ENCODE data around the gene DNAJC25.
"Not testable (repeated sequence)": the region's sequence is repeated elsewhere in the genome, so short reads cannot be mapped to it uniquely, and the experiment has no call there.

The DNAJC25 gene

DNA sequence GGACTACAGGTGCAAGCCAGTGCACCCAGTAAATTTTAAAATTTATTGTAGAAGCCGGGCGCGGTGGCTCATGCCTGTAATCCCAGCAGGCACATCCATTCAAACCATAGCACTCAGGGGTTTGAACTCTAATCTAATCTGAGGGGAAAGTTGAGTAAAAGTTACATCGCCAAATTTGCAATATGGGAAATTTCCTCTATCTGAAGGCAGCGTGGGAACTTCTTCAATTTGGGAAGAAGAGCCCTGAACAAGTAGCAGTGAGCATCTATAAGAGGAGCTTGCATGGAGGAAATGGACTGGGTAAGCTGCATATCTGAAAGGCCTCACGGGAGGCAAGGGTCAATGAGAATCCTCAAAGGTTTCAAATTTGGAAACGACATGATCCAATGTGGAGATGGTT, 2.7 kb upstream of the DNAJC25 start:
- DNase-seq: no peak

GRCh38 chr9:111630182-111630963, 761 bp upstream of the DNAJC25 start:
- peak in 1 of 2 donors; percentile 2 for DNase-seq

DNA sequence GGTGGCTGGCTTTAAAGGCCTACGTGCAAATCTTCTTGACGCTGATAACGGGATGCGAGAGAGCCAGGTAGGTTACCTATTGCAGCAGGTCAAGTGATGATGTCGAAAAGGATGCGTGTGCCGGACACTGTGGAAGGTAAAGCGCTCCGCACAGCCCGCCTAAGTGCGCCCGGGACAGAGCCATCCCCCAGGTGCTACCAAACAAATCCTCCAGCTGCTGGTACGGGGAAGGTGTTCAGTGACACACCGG, 245 bp upstream of the DNAJC25 start:
- DNase-seq: no peak

DNA sequence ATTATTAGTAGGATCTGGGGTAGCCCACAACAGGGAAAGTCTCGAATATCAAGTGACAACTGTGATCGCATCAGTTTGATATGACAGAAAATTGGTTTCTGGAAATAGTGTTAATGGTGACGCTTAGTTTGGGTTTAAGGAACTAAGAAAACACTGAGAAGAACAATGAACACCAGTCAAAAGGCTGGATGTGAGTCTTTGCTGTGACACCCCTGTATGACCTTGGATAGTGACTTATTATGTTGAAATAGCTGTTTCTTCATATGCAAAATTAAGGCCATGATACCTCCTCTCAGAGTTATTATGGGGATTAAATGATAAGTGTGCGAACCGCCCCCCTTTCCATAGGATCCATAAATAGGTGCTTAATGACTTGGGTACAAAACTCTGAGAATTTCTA, 926 bp downstream of the DNAJC25 start:
- no peak for DNase-seq

DNA sequence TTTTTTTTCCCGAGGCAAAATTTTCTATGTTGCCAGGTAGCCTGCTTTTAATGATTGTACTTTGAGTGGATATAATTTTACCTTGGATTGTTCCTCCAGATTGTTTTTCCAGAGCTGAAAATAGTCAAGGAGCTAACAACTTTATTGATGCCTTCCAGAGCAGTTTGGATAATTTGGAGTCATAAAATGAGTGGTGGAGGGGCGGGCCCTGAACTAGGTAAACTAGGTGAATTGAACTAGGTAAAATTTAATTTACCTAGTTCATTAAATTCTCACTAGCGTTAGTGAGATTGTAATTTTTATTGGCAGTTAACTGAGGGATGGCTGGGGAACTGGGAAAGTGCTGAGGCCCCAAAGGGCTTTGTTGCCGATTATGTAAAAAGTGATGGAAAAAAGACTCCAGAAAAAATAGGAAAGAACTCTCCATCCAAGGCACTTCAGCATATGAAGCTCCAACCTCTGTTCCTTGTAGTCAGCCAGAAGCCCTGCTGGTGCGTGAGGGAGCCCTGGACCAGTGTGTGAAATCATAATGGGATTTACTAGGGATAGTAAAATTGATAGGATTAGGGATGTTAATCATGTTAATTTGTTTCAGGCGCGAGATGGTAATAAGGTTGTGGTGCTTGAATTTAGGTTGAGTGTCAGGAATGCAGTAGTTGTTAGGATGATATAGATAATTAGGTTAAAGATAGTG, 1.7 kb downstream of the DNAJC25 start:
- DNase-seq: no peak

DNA sequence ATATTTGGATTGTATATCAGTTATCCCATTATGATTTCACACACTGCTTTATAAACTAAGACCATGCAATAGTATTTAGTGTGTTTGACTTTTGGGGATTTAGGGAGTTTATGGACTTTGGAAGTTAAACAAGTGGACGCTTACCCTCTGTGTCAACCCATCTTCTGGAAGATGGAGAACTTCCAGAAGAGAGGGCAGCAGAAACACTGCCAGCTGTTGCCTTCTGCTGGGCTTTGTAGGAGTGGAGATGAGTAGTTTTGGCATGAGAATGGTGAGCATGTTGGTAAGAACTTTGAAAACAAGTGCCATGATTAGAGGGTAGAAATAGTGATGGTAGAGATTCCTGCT, 2.2 kb downstream of the DNAJC25 start:
- no peak for DNase-seq

- no peak for DNase-seq
Measured at GRCh38 chr9:111634860-111635259, 3.7 kb downstream of the DNAJC25 start.

DNA sequence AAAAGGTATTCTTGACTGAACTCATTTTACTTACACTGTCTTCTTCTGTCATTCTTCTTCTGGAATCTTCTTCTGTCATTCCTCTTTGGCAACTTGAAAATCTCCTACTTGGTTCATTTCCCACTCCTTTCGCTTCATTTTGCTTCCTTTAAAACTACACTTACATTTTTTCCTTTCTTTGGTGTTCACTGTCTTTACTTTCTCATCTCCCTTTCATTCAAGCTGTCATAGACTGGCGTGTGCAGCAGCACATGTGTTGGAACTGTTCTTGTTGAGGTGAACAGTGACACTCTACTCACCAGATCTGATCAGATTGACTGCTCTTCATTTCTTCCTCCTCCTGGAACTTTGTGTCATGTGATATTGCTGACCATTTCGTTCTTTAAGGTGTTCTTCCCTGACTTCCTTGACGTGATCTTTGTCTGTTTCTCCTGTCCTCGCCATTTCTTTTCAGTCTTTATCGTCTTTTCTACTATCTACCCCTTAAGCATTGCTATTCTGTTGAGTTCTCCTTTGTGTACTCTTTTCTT, 6.4 kb downstream of the DNAJC25 start:
- no peak for DNase-seq

DNA sequence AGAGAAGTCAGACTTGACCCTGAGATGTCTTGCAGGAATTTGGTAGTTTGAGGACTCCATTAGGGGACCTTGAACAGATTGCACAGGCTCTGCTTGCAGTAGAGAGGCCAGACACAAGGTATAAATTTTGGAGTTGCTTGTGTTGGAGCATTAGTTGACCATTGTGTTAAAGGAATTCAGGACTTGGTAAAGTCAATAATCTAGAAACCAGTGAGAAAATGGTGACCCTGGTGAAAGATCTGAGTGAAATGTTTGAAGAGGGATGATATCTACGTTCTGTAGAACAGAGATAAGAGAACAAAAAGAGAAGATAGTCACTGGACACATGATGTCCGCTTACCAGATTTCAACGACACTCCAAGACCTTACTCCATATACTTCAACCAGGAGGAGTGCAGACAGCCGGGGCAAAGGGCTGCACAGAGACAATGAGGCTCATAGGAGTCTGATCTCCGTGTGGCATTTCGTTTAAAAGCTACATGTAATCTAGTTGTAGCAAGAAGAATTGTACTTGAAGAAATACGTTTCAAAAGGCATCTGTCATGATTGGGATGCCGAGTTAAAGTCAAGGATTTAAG, 13.2 kb downstream of the DNAJC25 start:
- DNase-seq: no peak

DNA sequence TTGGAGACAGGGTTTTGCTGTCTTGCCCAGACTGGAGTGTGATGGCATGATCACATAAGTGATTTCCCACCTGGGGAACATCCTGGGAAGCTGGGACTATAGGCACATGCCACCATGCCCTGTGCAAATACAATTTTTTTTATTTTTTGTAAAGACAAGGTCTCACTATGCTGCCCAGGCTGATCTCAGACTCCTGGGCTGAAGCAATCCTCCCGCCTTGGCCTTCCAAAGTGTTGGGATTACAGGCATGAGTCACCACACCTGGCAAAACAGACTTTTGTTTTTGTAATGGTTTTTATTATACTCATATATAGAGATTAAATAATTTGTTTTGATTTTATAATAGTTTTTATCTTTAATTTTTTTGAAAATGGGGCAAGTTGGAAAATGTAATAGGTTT, 14.7 kb downstream of the DNAJC25 start:
- no peak for DNase-seq

DNA sequence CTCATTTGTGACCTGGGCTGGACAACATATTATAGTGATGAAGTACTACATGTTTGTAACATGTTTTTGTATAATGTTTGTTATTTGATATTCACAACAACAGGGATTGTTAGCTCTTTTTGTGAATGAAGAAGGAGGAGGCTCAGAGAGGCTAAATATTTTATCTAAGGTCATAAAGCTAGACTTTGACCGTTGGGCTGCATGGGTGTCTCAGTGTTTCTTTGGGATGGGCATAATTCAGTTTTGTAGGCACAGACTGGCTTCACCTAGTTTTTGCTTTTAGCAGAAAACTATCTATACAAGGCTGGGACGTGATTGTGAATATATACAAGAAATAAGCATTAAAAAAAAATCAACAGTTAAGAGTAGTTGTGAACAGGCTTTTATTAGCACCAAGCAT, 15.3 kb downstream of the DNAJC25 start:
- no peak for DNase-seq

DNA sequence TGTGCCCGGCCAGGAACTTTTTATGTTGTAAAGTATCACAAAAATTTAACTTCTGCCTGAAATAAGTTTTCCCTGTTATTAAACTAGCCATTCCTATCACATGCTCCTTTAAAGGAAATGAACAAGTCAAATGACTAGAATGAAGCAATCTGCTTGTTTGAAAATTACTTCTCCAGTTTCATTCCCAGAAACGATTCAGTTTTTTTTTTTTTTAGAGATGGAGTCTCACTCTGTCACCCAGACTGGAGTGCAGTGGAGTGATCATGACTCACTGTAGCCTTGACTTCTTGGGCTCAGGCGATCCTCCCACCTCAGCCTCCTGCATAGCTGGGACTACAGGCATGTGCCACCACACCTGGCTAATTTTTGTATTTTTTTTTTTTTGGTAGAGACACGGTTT, 16.9 kb downstream of the DNAJC25 start:
- no peak for DNase-seq

GRCh38 chr9:111649016-111649415, 17.9 kb downstream of the DNAJC25 start:
- no peak for DNase-seq

DNA sequence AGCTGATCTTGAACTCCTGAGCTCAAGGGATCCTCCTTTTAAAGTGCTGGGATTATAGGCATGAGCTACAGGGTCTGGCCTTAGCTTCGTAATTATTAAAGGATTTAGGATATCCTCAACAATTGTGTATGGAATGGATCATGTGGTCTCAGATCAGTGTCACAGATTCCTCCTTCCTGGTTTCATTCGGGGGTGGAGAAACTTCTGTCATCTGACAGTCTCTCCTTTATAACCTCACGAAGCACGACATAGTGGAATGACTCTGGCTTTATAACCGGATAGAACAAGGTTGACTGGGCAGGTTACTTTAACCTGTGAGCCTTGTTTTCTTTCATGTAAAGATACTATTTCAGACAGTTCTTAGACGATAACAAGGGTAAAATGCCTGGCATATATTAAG, 25.9 kb downstream of the DNAJC25 start:
- no peak for DNase-seq

DNA sequence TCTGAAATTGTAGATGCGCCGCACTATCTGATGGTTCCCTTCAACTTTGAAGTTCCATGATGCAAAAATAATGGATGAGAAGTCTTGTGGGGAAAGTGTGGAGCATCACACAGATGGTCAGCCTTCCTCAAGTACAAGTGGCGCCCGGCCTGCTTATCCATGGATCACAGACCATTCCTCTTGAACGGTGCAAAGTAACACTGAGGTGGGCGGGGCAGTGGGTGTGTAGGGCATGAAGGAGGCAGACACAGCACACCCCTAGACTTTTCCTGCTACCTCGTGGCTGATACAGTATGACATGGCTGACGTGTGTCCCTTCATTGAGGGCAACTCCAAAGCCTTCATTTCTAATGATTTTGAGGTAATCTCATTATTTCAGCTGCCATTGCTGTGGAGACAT, 27.8 kb downstream of the DNAJC25 start:
- no peak for DNase-seq

GRCh38 chr9:111659691-111660090, 28.6 kb downstream of the DNAJC25 start:
- DNase-seq: no peak

DNA sequence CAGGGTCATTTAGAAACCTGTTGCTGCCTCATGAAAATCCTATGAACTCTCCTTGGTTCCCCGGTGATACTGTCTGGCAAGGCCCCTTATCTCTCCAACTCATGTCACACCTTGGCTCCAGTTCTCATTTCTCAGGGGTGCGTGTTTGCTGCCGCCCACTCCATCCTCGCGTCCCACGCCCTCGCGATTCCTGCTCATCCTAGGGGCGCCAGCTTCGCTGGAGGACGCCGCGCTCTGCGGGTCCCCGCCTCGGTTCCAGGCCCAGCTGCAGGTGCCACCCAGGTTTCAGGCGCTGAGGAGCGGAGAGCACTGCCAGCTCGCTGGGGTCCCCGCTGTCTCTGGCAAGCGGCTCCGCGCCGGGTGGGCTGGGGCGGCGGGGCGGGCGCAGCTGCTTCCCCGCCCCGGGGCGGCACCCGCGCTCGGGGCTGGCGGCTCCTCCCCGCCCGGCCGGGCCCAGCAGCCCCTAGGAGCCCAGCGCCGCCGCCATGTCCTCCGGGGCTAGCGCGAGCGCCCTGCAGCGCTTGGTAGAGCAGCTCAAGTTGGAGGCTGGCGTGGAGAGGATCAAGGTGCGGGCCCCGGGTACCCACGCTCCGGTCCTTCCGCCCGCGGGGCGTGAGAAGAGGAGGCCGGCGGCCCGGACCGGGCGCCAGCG, 30.1 kb downstream of the DNAJC25 start, which contains the start of gene GNG10:
Gene GNG10 (plus strand): TSS at position 456 of the 652 bp plus-strand sequence. CDS start 30 bp downstream, at position 486.
- DNase-seq: peak; percentile 71 to 75

GRCh38 chr9:111661802-111662521, 30.8 kb downstream of the DNAJC25 start:
- DNase-seq: peak; percentile 39

DNA sequence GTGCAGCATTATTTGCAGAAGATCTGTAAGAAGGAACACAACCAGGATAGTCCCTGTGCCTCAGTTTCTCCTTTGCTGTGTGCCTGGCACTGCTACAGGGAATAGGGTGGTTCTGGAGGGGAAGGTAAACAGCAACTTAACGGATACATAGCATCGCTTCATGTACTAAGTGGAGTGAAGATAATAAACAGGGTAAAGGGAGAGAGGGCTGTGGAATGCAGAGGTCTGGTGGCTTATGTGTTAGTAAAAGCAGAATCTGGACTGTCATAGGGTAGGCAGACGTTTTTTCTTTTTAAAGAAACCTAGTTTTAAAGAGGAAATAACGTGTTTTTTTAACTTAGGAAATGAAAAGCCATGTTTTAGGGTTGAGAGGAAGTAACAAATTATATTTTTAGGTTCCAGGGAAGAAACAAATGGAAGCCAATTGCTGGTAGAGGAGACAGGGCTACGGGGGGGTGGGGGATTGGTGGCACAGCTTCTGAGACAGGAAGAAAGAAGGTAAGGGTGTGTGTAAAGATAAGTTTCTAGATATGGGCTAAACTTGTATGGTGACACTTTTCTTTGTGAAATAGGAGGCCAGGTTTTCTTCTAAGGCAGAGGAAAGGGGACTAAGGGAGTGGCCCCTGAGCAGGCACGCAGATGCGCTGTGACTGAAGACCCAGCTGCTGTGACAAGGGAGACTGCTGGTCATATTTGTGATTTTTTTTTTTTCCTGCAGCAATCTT, 31.6 kb downstream of the DNAJC25 start:
- DNase-seq: peak in 1 of 2 donors; percentile 12

DNA sequence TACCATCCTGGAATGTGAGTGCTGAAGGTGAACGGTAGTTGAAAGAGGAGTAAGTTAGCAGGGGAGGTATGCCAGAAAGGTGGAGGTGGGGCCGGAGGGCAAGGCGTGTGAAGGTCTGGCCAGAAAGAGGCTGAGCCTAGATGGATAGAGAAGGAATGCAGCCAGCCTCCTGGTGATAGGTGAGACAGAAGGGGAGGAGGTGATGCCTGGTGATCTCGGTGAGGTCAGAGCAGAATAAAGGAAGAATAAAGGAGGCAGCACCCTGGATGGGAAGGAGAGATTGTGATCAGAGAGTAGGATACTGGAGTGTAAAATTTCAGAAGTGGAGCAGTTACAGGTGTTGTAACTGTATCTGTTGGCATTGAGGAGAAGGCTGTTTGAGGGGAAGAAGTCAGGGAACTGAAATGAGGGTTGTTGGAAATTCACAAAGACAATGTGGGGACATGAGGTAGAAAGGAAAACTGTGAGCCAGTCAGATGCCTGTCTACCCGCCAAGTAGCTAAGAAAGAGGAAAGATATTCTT, 32.2 kb downstream of the DNAJC25 start:
- no peak for DNase-seq

DNA sequence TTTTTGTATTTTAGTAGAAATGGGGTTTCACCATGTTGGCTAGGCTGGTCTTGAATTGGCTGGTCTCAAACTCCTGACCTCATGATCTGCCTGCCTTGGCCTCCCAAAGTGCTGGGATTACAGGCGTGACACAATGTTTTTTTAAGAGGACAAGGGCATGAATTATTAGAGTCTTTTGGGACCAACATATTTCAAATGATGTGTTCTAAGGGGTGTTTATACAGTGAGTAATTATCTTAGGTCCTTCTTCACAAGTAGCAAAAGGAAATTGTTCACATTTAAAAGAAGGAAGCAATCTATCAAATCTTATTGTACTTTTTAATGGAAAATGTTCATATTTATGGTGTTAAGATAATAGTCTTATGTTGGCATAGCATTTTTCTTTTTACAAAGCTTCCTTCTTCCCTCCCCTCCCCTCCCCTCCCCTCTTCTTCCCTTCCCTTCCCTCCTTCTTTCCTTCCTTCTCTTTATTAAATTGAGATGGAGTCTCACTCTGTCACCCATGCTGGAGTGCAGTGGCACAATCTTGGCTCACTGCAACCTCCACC, 37.0 kb downstream of the DNAJC25 start:
- DNase-seq: no peak

DNA sequence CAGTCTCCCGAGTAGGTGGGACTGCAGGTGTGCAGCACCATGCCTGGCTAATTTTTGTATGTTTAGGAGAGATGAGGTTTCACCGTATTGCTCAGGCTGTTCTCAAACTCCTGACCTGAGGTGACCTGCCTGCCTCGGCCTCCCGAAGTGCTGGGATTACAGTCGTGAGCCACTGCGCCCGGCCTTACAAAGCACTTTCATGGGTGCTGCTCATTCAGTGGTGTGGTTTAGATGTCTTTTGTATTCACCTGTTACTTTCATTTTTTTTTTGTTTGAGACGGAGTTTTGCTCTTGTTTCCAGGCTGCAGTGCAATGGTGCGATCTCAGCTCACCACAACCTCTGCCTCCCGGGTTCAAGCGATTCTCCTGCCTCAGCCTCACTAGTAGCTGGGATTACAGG, 37.5 kb downstream of the DNAJC25 start:
- not testable (repeated sequence) for DNase-seq
